COLO668 (cell line): ENCODE data around the gene KREMEN2.

Source experiments
- DNase-seq: peaks from one replicate; lab custom pipeline; 2025; ENCODE audit not compliant: unreplicated experiment; lab: John Stamatoyannopoulos, UW

Gene KREMEN2

DNA sequence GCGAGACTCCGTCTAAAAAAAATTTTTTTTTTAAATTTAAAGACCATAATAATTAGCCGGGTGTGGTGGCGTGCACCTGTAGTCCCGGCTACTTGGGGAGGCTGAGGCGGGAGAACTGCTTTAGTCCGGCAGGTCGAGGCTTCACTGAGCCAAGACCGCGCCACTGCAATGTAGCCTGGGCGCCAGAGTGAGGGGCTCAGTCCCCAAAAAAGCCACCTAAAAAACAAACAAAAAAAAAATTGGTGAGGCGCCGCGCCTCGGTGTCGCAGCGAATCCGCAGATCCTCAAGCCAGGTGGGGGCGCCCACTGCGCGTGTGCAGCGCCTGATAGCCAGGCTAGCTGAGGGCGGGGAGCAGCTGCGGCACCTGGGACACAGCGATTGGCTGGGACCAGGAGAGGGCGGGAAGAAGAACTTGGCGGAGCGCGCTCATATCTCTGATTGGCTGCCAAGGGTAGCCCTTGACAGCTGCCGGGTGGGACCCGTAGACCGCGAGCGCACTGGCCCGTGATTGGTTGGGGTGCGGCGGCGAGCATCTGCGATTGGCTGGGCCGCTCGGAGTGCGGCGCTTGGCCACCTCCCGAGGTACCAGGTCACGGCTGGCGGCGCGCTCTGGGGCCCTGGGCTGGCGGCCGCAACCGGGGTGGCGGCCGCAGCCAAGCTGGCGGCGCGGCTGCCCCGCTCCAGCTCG is 39.7 kb downstream of the KREMEN2 start:
- peak; percentile 98 for DNase-seq

DNA sequence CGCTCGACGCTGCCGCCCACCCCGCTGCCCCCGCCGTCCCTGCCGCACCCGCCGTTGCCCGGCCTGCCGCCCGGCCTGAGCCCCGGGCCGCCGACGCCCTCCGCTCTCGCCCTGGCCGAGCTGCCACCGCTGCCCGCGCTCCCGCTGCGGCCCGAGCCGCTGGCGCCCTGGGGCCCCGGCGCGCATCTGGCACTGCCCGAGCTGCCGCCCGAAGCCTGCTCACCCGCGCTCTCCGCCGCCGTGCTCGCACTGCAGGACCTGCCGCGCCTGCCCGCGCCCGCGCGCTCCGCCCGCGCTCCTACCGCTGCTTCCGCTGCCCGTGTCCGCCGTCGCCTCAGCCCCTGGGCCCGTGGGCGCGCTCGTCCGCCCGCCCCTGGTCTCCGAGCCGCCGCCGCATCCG is 40.2 kb downstream of the KREMEN2 start:
- peak; percentile 65 for DNase-seq

GRCh38 chr16:3004781-3005284 is 40.8 kb downstream of the KREMEN2 start:
- peak; percentile 42 for DNase-seq

DNA sequence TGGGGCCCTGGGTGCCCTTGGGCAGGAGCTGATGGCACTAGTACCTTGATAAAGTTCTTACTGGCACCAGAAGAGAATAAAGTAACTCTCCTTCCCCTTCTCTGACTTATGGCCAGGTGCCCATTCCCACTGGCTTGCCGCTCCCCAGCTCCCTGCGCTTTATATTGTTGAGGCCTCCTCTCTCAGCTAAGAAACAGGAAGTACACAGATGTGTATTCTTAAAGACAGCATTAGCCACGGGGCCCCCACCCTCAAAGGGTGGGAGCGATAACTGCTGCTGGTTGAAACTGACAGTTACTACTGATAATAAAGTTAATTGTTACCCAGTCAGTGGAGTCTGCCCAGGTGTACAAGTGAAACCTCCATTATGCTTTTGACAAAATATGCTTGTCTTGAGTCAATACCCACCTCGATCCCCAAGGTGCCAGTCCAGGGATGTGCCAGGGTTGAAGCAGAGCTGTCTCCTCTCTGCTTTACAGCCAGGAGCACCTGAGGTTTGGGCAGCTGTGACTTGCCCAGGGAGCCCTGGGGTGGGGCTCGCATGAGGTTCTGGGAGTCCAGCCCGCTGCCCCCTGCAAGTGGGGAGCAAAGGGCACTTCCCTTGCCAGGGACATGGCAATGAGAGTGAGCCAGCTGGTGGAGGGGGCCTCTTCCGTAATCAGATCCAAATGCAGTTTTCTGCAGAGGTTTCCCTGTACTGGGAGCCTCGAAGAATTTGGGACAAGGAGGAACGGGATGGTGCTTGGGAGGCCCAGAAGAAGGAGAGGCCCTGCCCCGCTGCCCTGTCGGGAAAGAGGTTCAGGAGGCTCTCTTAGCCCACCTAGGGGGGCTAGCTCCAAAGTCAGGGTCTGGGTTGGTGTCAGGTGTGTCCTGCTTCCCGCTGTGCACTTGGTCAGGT is 43.2 kb downstream of the KREMEN2 start:
- DNase-seq, result no peak

- DNase-seq, result no peak
These were observed 44.0 kb downstream of the KREMEN2 start for GRCh38 chr16:3007957-3008689.

- DNase-seq, result no peak
These were observed 44.6 kb downstream of the KREMEN2 start for GRCh38 chr16:3008690-3009037.

GRCh38 chr16:3009568-3010390 is 45.7 kb downstream of the KREMEN2 start:
- DNase-seq, result peak; percentile 70

GRCh38 chr16:3010510-3010909 is 46.4 kb downstream of the KREMEN2 start:
- no peak for DNase-seq

DNA sequence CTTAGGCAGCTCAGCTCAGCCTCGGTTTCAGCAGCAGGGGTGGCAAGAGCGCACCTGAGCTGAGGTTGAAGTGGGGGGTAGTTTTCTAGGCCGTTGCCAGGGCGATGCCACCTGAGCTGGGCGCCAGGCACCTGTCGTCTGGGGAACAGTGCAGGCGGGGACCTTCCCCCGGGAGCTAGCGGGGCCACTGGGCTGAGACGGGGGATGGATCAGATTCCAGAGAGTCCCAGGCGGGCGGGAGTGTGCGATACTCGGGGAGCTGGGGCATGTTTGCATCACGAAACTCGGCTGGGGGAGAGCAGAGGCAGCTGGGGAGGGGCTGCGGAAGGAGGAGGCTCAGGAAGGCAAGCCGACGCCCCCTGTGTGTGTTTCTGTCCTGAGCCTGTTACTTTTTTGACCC is 48.2 kb downstream of the KREMEN2 start:
- DNase-seq, result peak; percentile 92

- peak; percentile 90 for DNase-seq
These were observed 48.8 kb downstream of the KREMEN2 start, which contains the start of gene CLDN9 for GRCh38 chr16:3012828-3013420. Gene CLDN9 (plus strand): TSS chr16:3012923. CDS start chr16:3013363, 440 bp downstream.

DNA sequence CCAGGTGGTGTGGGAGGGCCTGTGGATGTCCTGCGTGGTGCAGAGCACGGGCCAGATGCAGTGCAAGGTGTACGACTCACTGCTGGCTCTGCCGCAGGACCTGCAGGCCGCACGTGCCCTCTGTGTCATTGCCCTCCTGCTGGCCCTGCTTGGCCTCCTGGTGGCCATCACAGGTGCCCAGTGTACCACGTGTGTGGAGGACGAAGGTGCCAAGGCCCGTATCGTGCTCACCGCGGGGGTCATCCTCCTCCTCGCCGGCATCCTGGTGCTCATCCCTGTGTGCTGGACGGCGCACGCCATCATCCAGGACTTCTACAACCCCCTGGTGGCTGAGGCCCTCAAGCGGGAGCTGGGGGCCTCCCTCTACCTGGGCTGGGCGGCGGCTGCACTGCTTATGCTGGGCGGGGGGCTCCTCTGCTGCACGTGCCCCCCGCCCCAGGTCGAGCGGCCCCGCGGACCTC is 49.4 kb downstream of the KREMEN2 start:
- peak; percentile 28 for DNase-seq

DNA sequence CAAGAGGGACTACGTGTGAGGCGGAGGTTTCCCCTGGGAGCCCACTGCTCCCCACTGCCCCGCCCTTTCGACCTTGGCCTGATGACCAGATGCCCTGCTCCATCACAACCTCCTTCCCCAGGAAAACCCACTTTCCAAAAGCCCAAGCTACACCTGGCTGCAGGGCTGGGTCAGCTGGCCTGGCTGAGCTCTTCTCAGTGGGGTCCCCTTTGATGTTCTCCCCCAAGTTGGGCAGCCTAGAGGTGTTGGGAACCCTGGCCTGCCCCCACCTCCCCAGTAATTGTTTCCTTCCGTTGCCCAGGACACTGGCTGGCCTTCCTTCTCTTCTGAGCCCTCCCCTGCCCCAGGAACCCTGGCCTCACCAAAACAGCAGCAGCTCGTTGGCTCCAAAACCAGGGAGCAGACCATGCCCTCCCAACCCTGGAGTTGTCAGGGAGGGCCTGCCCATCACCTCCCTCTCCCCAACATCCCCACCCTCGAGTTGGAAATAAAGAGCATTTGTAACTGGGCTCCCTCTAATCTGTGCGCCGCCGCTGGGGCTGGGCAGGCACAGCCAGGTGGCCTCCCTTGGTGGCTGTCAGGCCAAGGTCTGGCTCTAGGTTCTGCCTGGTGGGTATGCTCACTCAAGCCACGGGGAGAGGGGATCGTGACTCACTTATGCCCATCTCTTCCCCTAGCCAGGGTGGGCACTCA is 50.1 kb downstream of the KREMEN2 start:
- no peak for DNase-seq

- no peak for DNase-seq
These were observed 50.9 kb downstream of the KREMEN2 start for GRCh38 chr16:3014971-3015370.

DNA sequence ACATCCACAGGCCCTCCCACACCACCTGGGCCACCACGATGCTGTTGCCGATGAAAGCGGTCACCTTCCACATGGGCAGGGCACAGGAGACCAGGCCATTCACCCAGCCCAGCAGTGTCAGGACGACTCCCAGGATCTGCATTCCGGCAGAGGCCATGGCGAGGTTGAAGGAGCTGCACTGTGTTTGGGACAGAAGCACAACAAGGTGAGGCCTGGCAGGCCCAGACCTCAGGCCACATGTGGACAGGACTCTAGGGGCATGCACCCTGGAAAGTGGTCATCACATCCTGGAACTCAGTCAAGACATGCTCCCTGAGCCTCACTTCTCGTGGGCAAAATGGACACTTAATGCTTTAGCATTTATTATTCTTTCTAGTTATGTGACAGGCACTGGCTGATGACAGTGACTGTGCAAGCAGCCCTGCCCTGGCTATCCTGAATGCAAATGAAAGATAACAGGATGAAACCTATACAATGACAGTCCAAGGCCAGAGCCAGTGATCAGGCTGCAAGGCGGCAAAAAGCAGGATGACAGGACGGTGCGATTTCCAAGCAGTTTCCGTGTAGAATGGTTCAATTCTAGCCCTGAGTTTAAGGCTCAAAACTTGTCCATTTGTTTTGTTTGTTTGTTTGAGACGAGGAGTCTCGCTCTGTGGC is 51.9 kb downstream of the KREMEN2 start:
- no peak for DNase-seq

DNA sequence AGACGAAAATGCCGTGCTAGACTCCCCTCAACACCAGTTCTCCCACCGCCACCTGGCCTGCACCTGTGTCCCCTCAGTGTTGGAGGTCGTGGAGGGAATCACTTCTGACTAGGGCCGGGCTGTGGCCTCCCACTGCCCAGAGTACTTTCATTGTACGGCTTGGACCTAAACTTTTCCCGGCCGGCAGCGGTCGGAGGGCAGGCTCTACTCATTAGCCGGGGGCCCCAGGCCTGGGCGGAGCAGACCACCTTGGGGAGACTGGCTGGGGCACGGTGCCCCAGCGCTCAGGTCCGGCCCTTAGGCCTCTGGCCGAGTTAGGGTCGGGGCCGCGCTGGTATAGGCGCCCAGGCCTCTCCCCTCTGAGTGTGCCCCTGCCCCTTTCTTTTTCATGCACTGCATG is 53.3 kb downstream of the KREMEN2 start:
- DNase-seq, result no peak
